Neuronal stem cell (in vitro differentiated cells): ENCODE results near the gene GABRA5.

Source experiments
- DNase-seq: peaks from one replicate; pipeline ENCODE4 v3.0.0-alpha.2; 2013; ENCODE audit warnings: low spot score
- H2AFZ ChIP-seq: one replicate; pipeline ENCODE4 v1.6.1; 2013; ENCODE audit warnings: mild to moderate bottlenecking, low read length, inconsistent platforms
- H2AK5ac ChIP-seq: 2 replicates; pipeline ENCODE4 v1.6.1; 2013; ENCODE audit warnings: low read depth, mild to moderate bottlenecking, inconsistent platforms, low read length, moderate library complexity, mixed read lengths
- H2BK120ac ChIP-seq: 2 replicates; pipeline ENCODE4 v1.6.1; 2013; ENCODE audit warnings: low read depth, mild to moderate bottlenecking, inconsistent platforms, low read length, moderate library complexity, mixed read lengths
- H2BK12ac ChIP-seq: one replicate; pipeline ENCODE4 v1.6.1; 2013; ENCODE audit warnings: low read length, inconsistent platforms
- H2BK15ac ChIP-seq: 2 replicates; pipeline ENCODE4 v1.6.1; 2013; ENCODE audit warnings: mild to moderate bottlenecking, low read length, inconsistent platforms, mixed read lengths
- H2BK5ac ChIP-seq: one replicate; pipeline ENCODE4 v1.6.1; 2013; ENCODE audit warnings: inconsistent platforms, mild to moderate bottlenecking, low read length, moderate library complexity
- H3K14ac ChIP-seq: one replicate; pipeline ENCODE4 v1.6.1; 2013; ENCODE audit warnings: low read length, inconsistent platforms
- H3K18ac ChIP-seq: 2 replicates; pipeline ENCODE4 v1.6.1; 2013; ENCODE audit warnings: low read length, inconsistent platforms
- H3K23ac ChIP-seq: 2 replicates; pipeline ENCODE4 v1.6.1; 2013; ENCODE audit warnings: low read depth, mild to moderate bottlenecking, mixed read lengths, low read length, inconsistent platforms; ENCODE audit not compliant: poor library complexity
- H3K27ac ChIP-seq: replicated peaks from 3 replicates; pipeline ENCODE4 v1.5.1; 2013; ENCODE audit warnings: low read length, inconsistent platforms
- H3K27me3 ChIP-seq, 3 experiments: 2 replicates each; pipeline ENCODE4 v1.6.1; 2013; ENCODE audit warnings: low read length in 3 of 3, mild to moderate bottlenecking in 2 of 3, inconsistent platforms in 1 of 3, low read depth in 1 of 3, mixed read lengths in 1 of 3, moderate library complexity in 1 of 3; ENCODE audit not compliant: control insufficient read depth in 3 of 3, insufficient read depth in 3 of 3
- H3K36me3 ChIP-seq, 2 donors: replicated peaks in 1 of 2; 2 replicates each; pipeline ENCODE4 v1.6.1; 2013; ENCODE audit warnings: low read length in 2 of 2; ENCODE audit not compliant: control insufficient read depth in 2 of 2, insufficient read depth in 2 of 2
- H3K4ac ChIP-seq: 2 replicates; pipeline ENCODE4 v1.6.1; 2013; ENCODE audit warnings: inconsistent platforms, mild to moderate bottlenecking, low read length, moderate library complexity
- H3K4me1 ChIP-seq, 2 donors: 1 replicate in 1 of 2; 2 replicates in 1 of 2; pipeline ENCODE4 v1.6.1; 2013; ENCODE audit warnings: low read length in 2 of 2, low read depth in 1 of 2; ENCODE audit not compliant: control insufficient read depth in 2 of 2, insufficient read depth in 1 of 2
- H3K4me2 ChIP-seq: one replicate; pipeline ENCODE4 v1.6.1; 2013; ENCODE audit warnings: mild to moderate bottlenecking, low read length, inconsistent platforms; ENCODE audit not compliant: insufficient read depth, poor library complexity, severe bottlenecking
- H3K4me3 ChIP-seq, 2 donors: 2 replicates each; pipeline ENCODE4 v1.5.1; 2013; ENCODE audit warnings: low read length in 2 of 2, mild to moderate bottlenecking in 2 of 2, inconsistent platforms in 1 of 2, moderate library complexity in 1 of 2
- H3K79me1 ChIP-seq: one replicate; pipeline ENCODE4 v1.6.1; 2013; ENCODE audit warnings: low read depth, mild to moderate bottlenecking, inconsistent platforms, low read length, moderate library complexity
- H3K9ac ChIP-seq: one replicate; pipeline ENCODE4 v1.6.1; 2013; ENCODE audit warnings: mild to moderate bottlenecking, low read depth, low read length, inconsistent platforms; ENCODE audit not compliant: poor library complexity
- H3K9me3 ChIP-seq, 2 donors: replicated peaks in 1 of 2; 2 replicates each; pipeline versions ENCODE3 to v1.6.1; 2013; ENCODE audit warnings: low read length in 2 of 2, mild to moderate bottlenecking in 2 of 2, inconsistent platforms in 1 of 2, low read depth in 1 of 2, mixed read lengths in 1 of 2, moderate library complexity in 1 of 2; ENCODE audit not compliant: control insufficient read depth in 2 of 2, insufficient read depth in 1 of 2
- H4K8ac ChIP-seq: one replicate; pipeline ENCODE4 v1.6.1; 2013; ENCODE audit warnings: low read depth, mild to moderate bottlenecking, inconsistent platforms, low read length, moderate library complexity
- H4K91ac ChIP-seq: one replicate; pipeline ENCODE4 v1.6.1; 2013; ENCODE audit warnings: low read length, low read depth, mild to moderate bottlenecking, inconsistent platforms; ENCODE audit not compliant: poor library complexity
- WGBS, 2 donors: extraction: QIAGEN DNeasy Blood & Tissue Kit; methylation state at CpG; one replicate each; pipeline ENCODE4 v1.1.7; 2013; ENCODE audit warnings: missing lambda C conversion rate in 2 of 2, mixed read lengths in 1 of 2; ENCODE audit not compliant: insufficient read length in 2 of 2, insufficient replicate concordance in 1 of 2; ENCODE audit errors: extremely low coverage in 2 of 2; 5-methylcytosine and 5-hydroxymethylcytosine counted together

Gene GABRA5

DNA sequence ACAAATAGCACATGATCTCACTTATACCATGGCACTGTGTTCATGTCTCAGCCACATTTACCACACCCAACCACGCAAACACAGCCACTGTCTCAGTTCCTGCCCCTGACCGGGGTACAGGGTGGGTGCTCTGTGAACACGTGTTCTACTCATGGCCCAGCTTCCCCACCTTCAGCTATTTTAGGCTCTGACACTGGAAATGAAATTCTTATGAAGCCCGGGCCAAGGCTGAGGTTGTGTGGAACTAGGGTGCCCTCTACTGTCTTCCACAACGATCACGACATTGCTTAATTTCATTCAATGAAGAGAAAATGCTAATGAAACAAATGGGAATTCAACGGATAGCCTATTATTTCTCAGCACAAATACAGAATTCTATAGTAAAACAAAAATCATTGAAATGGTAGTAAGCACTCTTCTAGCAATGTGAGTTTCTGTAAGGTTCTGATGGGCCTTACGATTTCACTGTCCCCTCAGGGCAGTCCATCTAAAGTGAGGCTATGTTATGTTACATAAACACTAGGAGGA lies 2.1 kb upstream of the GABRA5 start:
- WGBS, 2 donors = no CpG with 5 or more reads among the region's 8 CpGs
- no peak overlapping the region for H2BK12ac ChIP-seq
- H3K27me3 ChIP-seq = peaks cover 6 to 47% (median 30%) of the 10 kb centered on the region in 3 experiments
- H2BK15ac ChIP-seq = no peak overlapping the region
- no peak overlapping the region for H3K4me3 ChIP-seq
- no peak overlapping the region for H4K8ac ChIP-seq
- no peak overlapping the region for H2AFZ ChIP-seq
- peak; percentile 65 for DNase-seq
- H3K27ac ChIP-seq = no peak overlapping the region
- H3K36me3 ChIP-seq = no peaks in the 10 kb centered on the region
- no peak overlapping the region for H2BK5ac ChIP-seq
- no peak overlapping the region for H3K18ac ChIP-seq
- peaks cover 0 to 3% of the 10 kb centered on the region in 2 donors for H3K9me3 ChIP-seq
- no peak overlapping the region for H4K91ac ChIP-seq
- H3K4ac ChIP-seq = no peak overlapping the region
- no peak overlapping the region for H2BK120ac ChIP-seq
- H3K4me1 ChIP-seq = peaks cover 0 to 9% of the 10 kb centered on the region in 2 donors
- no peak overlapping the region for H3K9ac ChIP-seq
- H3K14ac ChIP-seq = no peak overlapping the region
- no peaks in the 10 kb centered on the region for H3K79me1 ChIP-seq
- H2AK5ac ChIP-seq = no peak overlapping the region
- H3K4me2 ChIP-seq = no peak overlapping the region
- H3K23ac ChIP-seq = no peak overlapping the region

DNA sequence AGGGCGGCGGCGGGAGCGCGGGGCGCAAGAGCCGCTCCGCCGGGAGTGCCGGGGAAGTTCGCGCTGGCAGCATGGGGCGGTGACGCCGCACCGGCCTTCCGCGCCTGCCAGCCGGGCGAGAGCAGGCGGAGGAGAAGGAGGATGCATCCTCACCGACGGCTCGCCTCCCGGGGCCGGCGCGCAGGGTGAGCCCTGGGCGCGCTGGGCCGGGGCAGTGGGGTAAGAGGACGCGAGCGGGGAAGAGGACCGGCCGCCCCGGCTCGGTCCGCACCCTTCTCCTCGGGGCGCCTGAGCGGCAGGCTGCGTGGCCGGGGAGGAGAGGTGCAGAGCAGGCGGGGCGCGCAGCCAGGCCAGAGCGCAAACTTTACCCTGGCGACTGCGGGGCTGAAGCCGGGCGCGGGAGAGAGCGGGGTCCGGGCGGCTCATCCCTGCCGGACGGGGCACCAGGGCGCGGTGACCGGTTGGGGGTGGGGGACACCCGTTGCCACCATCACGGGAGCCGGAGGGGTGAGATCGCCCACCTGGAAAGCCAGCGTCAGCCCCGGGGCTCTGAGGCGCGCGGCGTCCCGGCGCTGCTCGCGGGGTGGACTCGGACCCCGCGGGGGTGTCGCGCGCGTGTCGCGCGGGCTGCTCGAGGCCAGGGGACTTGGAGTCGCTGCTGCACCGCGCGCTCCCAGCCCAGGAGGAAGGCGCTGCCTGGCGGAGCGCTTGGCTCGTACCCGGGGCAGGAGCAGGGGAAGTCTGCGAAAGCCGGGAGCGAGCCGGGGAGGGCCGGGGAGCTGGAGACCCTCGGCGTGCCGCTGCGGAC lies 542 bp downstream of the GABRA5 start:
- H3K4me3 ChIP-seq = peak overlapping the region in 1 of 2 donors; percentile 90
- no CpG with 5 or more reads among the region's 104 CpGs for WGBS, 2 donors
- H3K27me3 ChIP-seq = peaks cover 6 to 57% (median 30%) of the 10 kb centered on the region in 3 experiments

DNA sequence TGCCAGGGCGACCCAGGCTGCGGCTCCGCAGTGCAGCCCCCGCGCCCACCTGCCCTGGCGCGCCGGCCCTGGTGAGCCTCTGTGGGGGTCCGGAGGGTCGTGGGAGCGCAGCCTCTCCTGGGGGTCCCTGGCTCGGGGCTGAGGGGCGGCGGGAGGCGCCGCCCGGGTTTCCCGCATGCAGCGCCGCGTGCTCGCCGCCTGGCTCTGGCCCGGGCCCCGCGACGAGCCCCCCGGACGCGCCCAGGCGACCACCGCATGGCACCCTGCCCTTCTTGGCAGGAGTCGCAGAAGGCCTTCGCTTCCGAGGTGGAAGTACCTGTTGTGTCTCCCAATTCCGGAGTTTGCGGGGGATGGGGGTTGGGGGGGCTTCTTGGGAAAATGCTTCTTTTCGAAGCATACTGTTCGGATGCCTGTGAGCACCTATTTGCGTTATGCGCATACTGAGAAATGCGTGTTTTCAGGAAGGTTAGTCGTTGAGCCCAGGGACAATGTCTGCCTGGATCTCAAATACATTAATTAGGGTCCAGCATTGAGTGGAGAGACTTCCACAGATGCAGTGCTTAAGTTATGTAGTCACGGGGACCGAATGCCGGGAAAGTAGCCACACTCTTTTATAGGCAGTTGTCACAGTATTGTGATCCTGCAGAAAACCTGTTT lies 1.3 kb downstream of the GABRA5 start:
- no peaks in the 10 kb centered on the region for H3K79me1 ChIP-seq
- H2BK15ac ChIP-seq = no peak overlapping the region
- peak overlapping the region; percentile 8 for H3K14ac ChIP-seq
- peaks cover 0 to 3% of the 10 kb centered on the region in 2 donors for H3K9me3 ChIP-seq
- no peak overlapping the region for H3K9ac ChIP-seq
- DNase-seq = no peak
- no peak overlapping the region for H4K91ac ChIP-seq
- H2AFZ ChIP-seq = no peak overlapping the region
- no peak overlapping the region for H3K4ac ChIP-seq
- no peaks in the 10 kb centered on the region for H3K36me3 ChIP-seq
- peaks cover 6 to 57% (median 30%) of the 10 kb centered on the region in 3 experiments for H3K27me3 ChIP-seq
- no peak overlapping the region for H3K23ac ChIP-seq
- peak overlapping the region; percentile 95 for H3K4me2 ChIP-seq
- peaks cover 0 to 11% of the 10 kb centered on the region in 2 donors for H3K4me1 ChIP-seq
- H2BK12ac ChIP-seq = peak overlapping the region; percentile 86
- no peak overlapping the region for H2BK5ac ChIP-seq
- H3K18ac ChIP-seq = peak overlapping the region; percentile 89
- WGBS, 2 donors = no CpG with 5 or more reads among the region's 46 CpGs
- no peak overlapping the region for H2AK5ac ChIP-seq
- no peak overlapping the region for H3K27ac ChIP-seq
- peak overlapping the region in 1 of 2 donors; percentile 90 for H3K4me3 ChIP-seq
- H2BK120ac ChIP-seq = no peak overlapping the region
- no peak overlapping the region for H4K8ac ChIP-seq

More for the DNA sequence above, 542 bp downstream of the GABRA5 start:
- Histone ChIP-seq H4K8ac (no peak overlapping the region), H3K14ac (peak overlapping the region; percentile 75), H3K79me1 (no peaks in the 10 kb centered on the region), H2BK120ac (no peak overlapping the region), H2BK5ac (no peak overlapping the region), H3K23ac (peak overlapping the region; percentile 21), H3K36me3 (no peaks in the 10 kb centered on the region), H3K27ac (no peak overlapping the region), H3K4ac (no peak overlapping the region), H2AK5ac (no peak overlapping the region), H3K18ac (peak overlapping the region; percentile 89), H3K4me1 (peaks cover 0 to 11% of the 10 kb centered on the region in 2 donors), H2AFZ (peak overlapping the region; percentile 69), H3K4me2 (peak overlapping the region; percentile 95), H2BK15ac (peak overlapping the region; percentile 81), H2BK12ac (peak overlapping the region; percentile 87), H3K9me3 (peaks cover 0 to 3% of the 10 kb centered on the region in 2 donors), H3K9ac (peak overlapping the region; percentile 86), H4K91ac (no peak overlapping the region)
- peak; percentile 35 for DNase-seq

DNA sequence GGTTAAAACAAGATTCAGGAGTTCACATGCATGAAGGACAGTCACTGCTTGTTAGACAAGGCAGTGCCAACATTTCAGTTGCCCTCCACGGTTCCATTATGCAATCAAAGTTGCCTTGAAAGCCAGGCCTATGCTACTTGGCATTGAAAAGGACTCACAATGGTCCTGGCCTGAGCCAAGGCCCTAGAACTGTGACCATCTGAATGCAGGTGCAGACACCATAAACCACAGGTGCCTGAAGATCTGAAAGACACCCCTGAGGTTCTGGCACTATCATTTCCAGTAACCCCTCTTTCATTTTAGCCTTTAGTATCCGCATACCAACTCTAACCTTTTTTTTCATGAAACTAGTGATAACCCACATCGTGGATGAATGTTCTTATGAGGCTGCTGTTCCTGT lies 2.8 kb downstream of the GABRA5 start:
- Histone ChIP-seq H4K91ac (no peak overlapping the region), H3K27ac (no peak overlapping the region), H3K27me3 (peaks cover 6 to 57% (median 30%) of the 10 kb centered on the region in 3 experiments), H3K4me1 (peaks cover 0 to 10% of the 10 kb centered on the region in 2 donors), H3K14ac (no peak overlapping the region), H4K8ac (no peak overlapping the region), H2BK120ac (no peak overlapping the region), H2BK12ac (no peak overlapping the region), H2AK5ac (no peak overlapping the region), H3K79me1 (no peaks in the 10 kb centered on the region), H3K23ac (no peak overlapping the region), H3K36me3 (no peaks in the 10 kb centered on the region), H2BK5ac (no peak overlapping the region), H3K4me3 (no peak overlapping the region), H2AFZ (no peak overlapping the region), H3K4ac (no peak overlapping the region), H3K9me3 (peaks cover 0 to 3% of the 10 kb centered on the region in 2 donors), H2BK15ac (no peak overlapping the region), H3K18ac (no peak overlapping the region), H3K4me2 (no peak overlapping the region), H3K9ac (no peak overlapping the region)
- no CpG with 5 or more reads among the region's 3 CpGs for WGBS, 2 donors
- no peak for DNase-seq
